GM12878 (cell line): Measurements from ENCODE around the gene LMNB1. TPM values are rescaled to one million over a fixed set of nuclear protein-coding genes. Genes with fewer than 3 reads are reported as not detected.

Experiments used
- BCLAF1 ChIP-seq: fragments of 450-650 bp; IDR thresholded peaks from 2 replicates; pipeline ENCODE4 v1.6.1; 2017; ENCODE audit warnings: antibody characterized with exemption, mild to moderate bottlenecking, moderate library complexity
- E2F8 ChIP-seq: fragments of 450-650 bp; IDR thresholded peaks from 2 replicates; pipeline ENCODE4 v1.6.1; 2018; ENCODE audit warnings: mild to moderate bottlenecking, low read depth, moderate library complexity; ENCODE audit not compliant: partially characterized antibody
- MYC ChIP-seq: IDR thresholded peaks from 2 replicates; pipeline ENCODE4 v1.6.1; 2011; ENCODE audit warnings: mild to moderate bottlenecking, low read length, moderate library complexity, inconsistent platforms; ENCODE audit not compliant: insufficient read depth, insufficient replicate concordance, insufficient read length, severe bottlenecking
- NFYA ChIP-seq: IDR thresholded peaks from 2 replicates; pipeline ENCODE4 v1.6.1; 2011; ENCODE audit warnings: low read depth, mild to moderate bottlenecking, low read length, improper control_type of control experiment, borderline replicate concordance
- PAX5 ChIP-seq: IDR thresholded peaks from 2 replicates; pipeline ENCODE4 v1.6.1; 2011; ENCODE audit warnings: low read depth, low read length, borderline replicate concordance
- POLR2AphosphoS5 ChIP-seq: IDR thresholded peaks from 2 replicates; pipeline ENCODE4 v1.6.1; 2011; ENCODE audit warnings: mild to moderate bottlenecking, low read length, inconsistent platforms
- RFX5 ChIP-seq: IDR thresholded peaks from 2 replicates; pipeline ENCODE4 v1.6.1; 2011; ENCODE audit warnings: low read depth, low read length, improper control_type of control experiment
- YBX1 ChIP-seq: fragments of 450-650 bp; IDR thresholded peaks from 2 replicates; pipeline ENCODE4 v1.6.1; 2016; ENCODE audit warnings: antibody characterized with exemption
- polyA plus RNA-seq, 11 experiments: library from polyadenylated mRNA; depleted of rRNA in 4 of 11; unstranded in 6 of 11; stranded (reverse) in 5 of 11; fragments of >200 nt; fragmentation: Nextera tagmentation in 4 of 11; fragmentation: Illumina TruSeq in 1 of 11; extraction: Ambion mirVana in 4 of 11; extraction: Trizol in 1 of 11; gene quantifications; 1 replicate in 1 of 11; 2 replicates in 10 of 11; pipeline versions ENCODE4 v1.2.1 to v1.2.3, GENCODE V29; 2011 to 2016; ENCODE audit warnings: inconsistent platforms in 2 of 11, missing spikeins in 2 of 11, low read depth in 1 of 11
- small RNA-seq: library from RNA; depleted of rRNA; stranded (forward); fragments of <200 nt; gene quantifications from one replicate; pipeline ENCODE3, GENCODE V24; 2014
- total RNA-seq, 4 experiments: library from RNA; depleted of rRNA in 3 of 4; stranded (reverse); fragments of >200 nt in 3 of 4; fragmentation: Illumina TruSeq in 1 of 4; extraction: Trizol in 1 of 4; gene quantifications; 2 replicates each; pipeline versions ENCODE4 v1.2.1 to v1.2.3, GENCODE V29; 2013 to 2021

LMNB1 gene
- total and polyA plus RNA-seq, 10 of the 15 experiments (the other 5 are each of a cell fraction or from before 2014, with no cell fraction given): 7.0 to 185 (median 86.4) TPM

GRCh38 chr5:126884269-126884819 is 107.4 kb downstream of the LMNB1 start (continued):
- no peak for TF ChIP-seq E2F8
- no peak for TF ChIP-seq RFX5
- TF ChIP-seq PAX5: no peak
- no peak for TF ChIP-seq BCLAF1
- no peak for TF ChIP-seq MYC
- TF ChIP-seq YBX1: no peak
- TF ChIP-seq NFYA: no peak
- TF ChIP-seq POLR2AphosphoS5: no peak

Small RNAs within 50 kb of the gene (small RNA-seq; reads per million reads assigned to genes)
- gene RNU6-752P: not detected

Other genes with a start within 250 kb of the LMNB1 start
- gene ALDH7A1, start 181.9 kb upstream of the LMNB1 start, total RNA-seq (2014; rRNA removed): 0.82 TPM in 1 of 2 replicates, not detected in the other
- gene ALDH7A1, start 181.9 kb upstream of the LMNB1 start, total RNA-seq (2014; rRNA removed; fragmentation: Illumina TruSeq; extraction: Trizol): 0.32 and 0.45 TPM in 2 replicates
- 0.41 and 1.1 TPM in 2 replicates for gene ALDH7A1, start 181.9 kb upstream of the LMNB1 start, total RNA-seq (2021)
- gene ALDH7A1, start 181.9 kb upstream of the LMNB1 start, polyA plus RNA-seq (2011; rRNA removed): 0.18 and 0.33 TPM in 2 replicates
- gene ALDH7A1, start 181.9 kb upstream of the LMNB1 start, polyA plus RNA-seq (2014; fragmentation: Illumina TruSeq; extraction: Trizol): 0.44 and 0.48 TPM in 2 replicates
- under 1 TPM; 0.24 TPM for gene ALDH7A1, start 181.9 kb upstream of the LMNB1 start, polyA plus RNA-seq (2014; fragmentation: Nextera tagmentation; extraction: Ambion mirVana)
- gene ALDH7A1, start 181.9 kb upstream of the LMNB1 start, polyA plus RNA-seq (2014; rRNA removed): 0.28 and 0.80 TPM in 2 replicates
- gene ALDH7A1, start 181.9 kb upstream of the LMNB1 start, polyA plus RNA-seq (2016; fragmentation: Nextera tagmentation; extraction: Ambion mirVana): 1 to 10 TPM in 1 of 2 experiments, under 1 TPM in 1; 0.75 to 1.0 TPM
- 28.2 and 35.5 TPM in 2 replicates for gene PHAX, start 176.2 kb upstream of the LMNB1 start, total RNA-seq (2014; rRNA removed)
- 70.2 and 72.1 TPM in 2 replicates for gene PHAX, start 176.2 kb upstream of the LMNB1 start, total RNA-seq (2014; rRNA removed; fragmentation: Illumina TruSeq; extraction: Trizol)
- 30.8 and 33.1 TPM in 2 replicates for gene PHAX, start 176.2 kb upstream of the LMNB1 start, total RNA-seq (2021)
- gene PHAX, start 176.2 kb upstream of the LMNB1 start, polyA plus RNA-seq (2011; rRNA removed): 42.5 and 67.0 TPM in 2 replicates
- 59.8 and 92.3 TPM in 2 replicates for gene PHAX, start 176.2 kb upstream of the LMNB1 start, polyA plus RNA-seq (2014; fragmentation: Illumina TruSeq; extraction: Trizol)
- 10 to 100 TPM; 60.8 to 71.5 TPM for gene PHAX, start 176.2 kb upstream of the LMNB1 start, polyA plus RNA-seq (2014; fragmentation: Nextera tagmentation; extraction: Ambion mirVana)
- 29.8 and 30.4 TPM in 2 replicates for gene PHAX, start 176.2 kb upstream of the LMNB1 start, polyA plus RNA-seq (2014; rRNA removed)
- gene PHAX, start 176.2 kb upstream of the LMNB1 start, polyA plus RNA-seq (2016; fragmentation: Nextera tagmentation; extraction: Ambion mirVana): 10 to 100 TPM; 86.3 to 88.7 TPM